UCSD-AML1 (cell line): ENCODE data around the gene IVD.

Source experiments
- DNase-seq: peaks from one replicate; lab custom pipeline; 2025; ENCODE audit not compliant: unreplicated experiment; lab: John Stamatoyannopoulos, UW

Gene IVD

GRCh38 chr15:40405501-40406381 is at the start of gene IVD:
Gene IVD, plus strand, starts transcription at chr15:40405795. Its CDS starts 33 bp downstream, at chr15:40405828.
- DNase-seq, result peak; percentile 94

- no peak for DNase-seq
Observed at GRCh38 chr15:40355976-40356585, 49.5 kb upstream of the IVD start.

- DNase-seq, result no peak
Observed at GRCh38 chr15:40357246-40357645, 48.3 kb upstream of the IVD start.

- DNase-seq, result peak; percentile 88
Observed at GRCh38 chr15:40357723-40358470, 47.7 kb upstream of the IVD start, which contains the start of gene DISP2. Gene DISP2, plus strand, starts transcription at chr15:40358219. Its CDS starts 103 bp downstream, at chr15:40358322.

GRCh38 chr15:40358471-40359353 is 46.9 kb upstream of the IVD start:
- DNase-seq, result peak; percentile 59

- no peak for DNase-seq
Observed at GRCh38 chr15:40360015-40360414, 45.6 kb upstream of the IVD start.

- DNase-seq, result no peak
Observed at GRCh38 chr15:40361640-40362039, 44.0 kb upstream of the IVD start.

- DNase-seq, result no peak
Observed at GRCh38 chr15:40363611-40364010, 42.0 kb upstream of the IVD start.

- no peak for DNase-seq
Observed at GRCh38 chr15:40364251-40364650, 41.3 kb upstream of the IVD start.

- no peak for DNase-seq
Observed at GRCh38 chr15:40365016-40365415, 40.6 kb upstream of the IVD start.

GRCh38 chr15:40365624-40366456 is 39.8 kb upstream of the IVD start:
- no peak for DNase-seq

- no peak for DNase-seq
Observed at GRCh38 chr15:40366457-40367370, 38.9 kb upstream of the IVD start.

GRCh38 chr15:40367371-40367685 is 38.3 kb upstream of the IVD start:
- no peak for DNase-seq

GRCh38 chr15:40367686-40368611 is 37.6 kb upstream of the IVD start:
- peak; percentile 93 for DNase-seq

- DNase-seq, result no peak
Observed at GRCh38 chr15:40368719-40369473, 36.7 kb upstream of the IVD start.

GRCh38 chr15:40369474-40369869 is 36.1 kb upstream of the IVD start:
- DNase-seq, result no peak

GRCh38 chr15:40369971-40370370 is 35.6 kb upstream of the IVD start:
- DNase-seq, result no peak
